GM21529 (cell line): ENCODE measurements around the gene SCYGR1.
"Not testable (repeated sequence)": the region's sequence is repeated elsewhere in the genome, so short reads cannot be mapped to it uniquely, and the experiment has no call there.

Experiments used
- ATAC-seq: cut with Tn5 transposase; IDR thresholded peaks from one replicate; pipeline ENCODE4 v1.9.1; 2021; ENCODE audit not compliant: unreplicated experiment

SCYGR1 gene

DNA sequence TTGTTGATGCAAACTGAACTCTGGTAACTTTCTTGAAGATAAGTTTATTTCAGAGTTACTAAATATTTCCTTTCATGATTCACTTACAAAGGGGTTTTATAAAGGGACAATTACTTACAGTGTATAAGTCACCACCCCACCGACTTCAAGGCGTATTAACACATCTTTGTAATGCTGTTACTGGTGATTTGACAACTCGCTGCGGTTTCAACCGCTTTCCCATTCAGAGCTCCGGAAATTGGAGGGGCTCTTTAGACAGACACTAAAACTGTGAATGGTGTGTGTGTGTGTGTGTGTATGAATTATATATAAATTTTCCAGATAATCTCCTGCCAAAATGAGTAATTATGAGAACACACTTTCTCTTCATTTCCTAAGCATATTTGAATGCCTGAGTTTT, 13.6 kb downstream of the SCYGR1 start:
- ATAC-seq: no peak

GRCh38 chr2:227373389-227373788, 14.4 kb downstream of the SCYGR1 start:
- ATAC-seq: no peak

DNA sequence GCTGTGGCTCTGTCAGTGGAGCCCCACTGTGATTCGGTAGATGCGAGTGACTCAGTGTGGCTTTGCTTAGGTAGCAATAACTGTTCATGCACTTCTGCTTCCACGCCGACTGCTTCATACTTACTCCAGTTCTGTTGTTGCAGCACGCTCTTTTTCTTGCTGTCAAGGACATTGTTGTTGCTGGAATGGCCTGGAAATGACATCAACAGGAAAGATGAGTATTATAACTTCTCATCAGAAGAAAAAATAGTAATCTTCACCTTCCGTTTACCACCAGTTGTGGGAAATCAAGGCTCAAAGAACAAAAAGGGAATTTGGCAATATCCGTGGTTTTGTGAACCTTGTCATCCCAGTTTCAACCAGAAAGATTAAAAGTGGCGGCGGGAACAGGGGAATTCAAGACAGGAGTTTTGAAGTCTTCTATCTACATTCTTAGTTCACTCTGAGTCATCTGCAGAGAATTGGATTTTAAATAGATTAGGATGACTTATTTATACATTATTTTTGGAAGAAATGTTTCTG, 16.9 kb downstream of the SCYGR1 start:
- no peak for ATAC-seq

DNA sequence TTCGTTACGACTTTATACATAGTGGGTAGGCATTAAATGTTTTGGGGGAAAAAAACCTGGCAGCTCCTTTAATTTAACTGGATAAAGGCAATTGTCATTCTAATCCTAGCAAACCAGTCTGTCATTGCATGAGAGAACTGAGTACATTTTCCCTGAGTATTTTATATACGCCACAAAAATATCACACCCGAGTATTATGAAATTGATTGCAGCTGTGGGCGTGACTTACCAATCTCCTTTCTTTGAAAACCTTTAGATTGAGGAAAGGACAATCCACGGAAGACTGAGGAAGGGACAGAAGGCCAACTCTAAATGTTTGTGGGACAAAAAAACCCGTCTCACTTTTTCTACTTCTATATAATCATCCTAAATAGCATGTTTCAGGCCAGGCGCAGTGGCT, 17.7 kb downstream of the SCYGR1 start:
- ATAC-seq: no peak

DNA sequence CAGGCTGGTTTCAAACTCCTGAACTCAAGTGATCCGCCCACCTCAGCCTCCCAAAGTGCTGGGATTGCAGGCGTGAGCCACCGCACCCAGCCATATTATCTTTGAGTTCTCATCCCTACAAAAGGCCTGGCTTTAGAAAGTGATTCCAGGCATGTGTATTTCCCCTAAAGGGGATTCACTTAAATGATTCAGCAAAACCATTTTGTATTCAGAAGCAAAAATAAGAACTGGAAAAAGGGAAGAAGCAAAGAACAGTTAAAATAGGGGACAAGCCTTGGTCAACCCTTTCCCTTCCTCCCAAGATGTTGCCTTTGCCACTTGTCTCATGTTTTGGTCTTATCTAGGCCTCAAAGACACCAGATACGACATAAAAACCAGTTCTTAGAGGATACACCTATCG, 19.2 kb downstream of the SCYGR1 start:
- ATAC-seq: no peak

- no peak for ATAC-seq
Measured at GRCh38 chr2:227367427-227367795, 20.3 kb downstream of the SCYGR1 start.

DNA sequence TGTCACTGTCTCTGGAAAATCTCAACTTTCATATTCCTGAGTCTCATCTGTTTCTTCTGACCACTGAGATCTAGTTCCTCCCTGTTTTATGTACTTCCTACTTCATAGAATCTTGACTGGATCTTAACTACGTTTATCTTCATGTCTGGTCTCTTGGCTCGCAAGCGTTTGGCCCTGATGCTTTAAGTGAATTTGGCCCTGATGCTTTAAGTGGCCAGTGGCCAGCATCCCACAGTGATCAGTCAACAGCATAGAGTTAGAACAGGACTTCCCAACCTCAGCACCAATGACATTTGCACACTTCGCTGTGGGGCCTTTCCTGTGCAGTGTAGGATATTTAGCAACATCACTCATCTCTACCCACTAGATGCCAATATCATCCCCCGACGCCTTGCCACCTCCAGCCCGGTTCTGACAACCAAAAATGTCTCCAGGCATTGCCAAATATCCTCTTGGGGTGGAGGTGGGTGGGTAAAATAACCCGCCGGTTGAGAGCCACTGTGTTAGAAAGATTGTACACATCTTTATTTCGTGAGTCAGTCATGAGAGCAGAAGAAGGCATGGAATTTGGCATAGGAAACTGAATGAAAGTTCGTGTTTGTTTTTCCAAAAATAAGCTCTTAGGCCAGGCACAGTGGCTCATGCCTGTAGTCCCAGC, 20.9 kb downstream of the SCYGR1 start:
- ATAC-seq: no peak

DNA sequence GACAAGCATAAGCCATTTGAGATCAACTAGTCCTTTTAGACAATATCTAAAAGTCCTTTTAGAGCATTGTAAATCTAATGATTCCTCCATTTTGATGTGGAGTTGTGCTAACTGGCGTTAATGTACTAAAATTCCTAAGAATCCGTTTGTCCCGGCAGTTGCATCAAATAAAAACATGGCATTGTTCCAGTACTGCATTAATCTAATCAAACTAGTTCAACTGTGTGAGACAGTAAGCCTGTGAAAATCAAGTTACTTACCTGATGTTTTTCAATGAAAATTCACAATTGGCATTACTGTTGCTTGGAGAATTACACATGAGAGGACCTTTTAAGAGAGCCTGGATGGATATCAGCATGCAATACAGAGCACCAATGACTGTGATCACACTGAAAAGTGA, 21.9 kb downstream of the SCYGR1 start:
- ATAC-seq: no peak

GRCh38 chr2:227364585-227365263, 23.0 kb downstream of the SCYGR1 start:
- ATAC-seq: not testable (repeated sequence)

- no peak for ATAC-seq
Measured at GRCh38 chr2:227363756-227364155, 24.0 kb downstream of the SCYGR1 start.

GRCh38 chr2:227360351-227360750, 27.4 kb downstream of the SCYGR1 start:
- ATAC-seq: no peak

GRCh38 chr2:227351639-227352038, 36.1 kb downstream of the SCYGR1 start:
- ATAC-seq: peak; percentile 87

DNA sequence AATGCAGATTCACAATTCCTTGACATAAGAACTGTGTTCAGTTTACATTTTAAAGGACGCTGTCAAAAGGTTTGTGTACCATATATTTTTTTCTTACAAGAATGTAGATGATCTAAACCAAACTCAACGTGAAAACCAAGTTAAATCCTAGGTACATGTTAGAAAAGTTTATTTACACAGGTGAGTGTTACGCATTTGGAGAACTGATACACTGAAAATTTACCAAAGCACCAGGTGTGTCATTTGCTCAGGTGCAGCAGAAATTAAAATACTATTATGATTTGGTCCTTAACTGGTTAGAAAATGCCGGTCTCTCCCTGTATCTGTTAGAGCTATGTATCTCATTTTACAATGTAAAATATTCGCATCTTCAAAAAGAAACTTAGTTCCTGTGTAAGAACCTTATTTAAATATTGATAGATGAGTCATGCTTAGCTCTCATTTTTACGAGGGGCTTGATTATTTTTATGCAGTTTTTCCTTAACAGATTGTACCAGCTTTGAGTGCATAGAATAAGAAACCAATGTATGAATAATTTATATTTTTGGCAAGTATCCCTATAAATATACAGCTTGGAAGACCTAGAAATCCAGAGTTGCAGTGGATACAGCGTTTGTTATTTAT, 37.6 kb downstream of the SCYGR1 start:
- ATAC-seq: no peak

- ATAC-seq: no peak
Measured at GRCh38 chr2:227348324-227348723, 39.4 kb downstream of the SCYGR1 start.

DNA sequence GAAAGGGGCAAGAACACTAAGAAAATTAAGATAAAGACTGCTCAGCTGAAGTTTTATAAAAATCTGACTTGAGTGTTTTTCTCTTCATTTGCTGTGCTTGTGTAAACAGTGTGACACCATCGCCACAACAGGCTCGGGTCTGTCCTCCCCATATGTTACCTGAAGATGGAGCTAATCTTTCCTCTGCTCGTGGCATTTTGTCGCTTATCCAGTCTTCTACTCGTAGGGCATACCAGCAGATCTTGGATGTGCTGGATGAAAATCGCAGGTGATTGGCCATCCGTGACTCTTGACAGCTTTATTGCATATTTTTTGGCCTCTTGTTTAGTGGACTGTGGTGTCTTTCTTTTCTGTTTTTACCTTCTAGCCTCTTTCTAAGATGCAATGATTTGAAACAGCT, 40.6 kb downstream of the SCYGR1 start:
- ATAC-seq: no peak

GRCh38 chr2:227344231-227344630, 43.5 kb downstream of the SCYGR1 start:
- no peak for ATAC-seq

- ATAC-seq: no peak
Measured at GRCh38 chr2:227341553-227341952, 46.2 kb downstream of the SCYGR1 start.

GRCh38 chr2:227340106-227340505, 47.6 kb downstream of the SCYGR1 start:
- ATAC-seq: no peak

GRCh38 chr2:227339098-227339599, 48.6 kb downstream of the SCYGR1 start:
- no peak for ATAC-seq
